ENCODE data around the gene STPG1.

The STPG1 gene

GRCh38 chr1:24338447-24338846 lies 75.1 kb downstream of the STPG1 start:
- DNase-seq: no peak

- no peak for DNase-seq
These were observed 76.1 kb downstream of the STPG1 start for GRCh38 chr1:24337455-24337854.

GRCh38 chr1:24336075-24336474 lies 77.5 kb downstream of the STPG1 start:
- DNase-seq: no peak

- DNase-seq: no peak
These were observed 81.5 kb downstream of the STPG1 start for GRCh38 chr1:24331961-24332673.

- no peak for DNase-seq
These were observed 83.6 kb downstream of the STPG1 start for GRCh38 chr1:24329797-24330543.

- DNase-seq: no peak
These were observed 84.3 kb downstream of the STPG1 start for GRCh38 chr1:24329331-24329730.

GRCh38 chr1:24327891-24328290 lies 85.7 kb downstream of the STPG1 start:
- DNase-seq: no peak

GRCh38 chr1:24327486-24327885 lies 86.1 kb downstream of the STPG1 start:
- DNase-seq: no peak

- DNase-seq: no peak
These were observed 87.8 kb downstream of the STPG1 start for GRCh38 chr1:24325587-24326449.

- DNase-seq: no peak
These were observed 88.7 kb downstream of the STPG1 start for GRCh38 chr1:24324903-24325302.

GRCh38 chr1:24323281-24323680 lies 90.3 kb downstream of the STPG1 start:
- DNase-seq: no peak

GRCh38 chr1:24322470-24323177 lies 91.0 kb downstream of the STPG1 start:
- DNase-seq: no peak

- peak; percentile 86 for DNase-seq
These were observed 91.7 kb downstream of the STPG1 start for GRCh38 chr1:24321697-24322469.

- DNase-seq: peak; percentile 58
These were observed 92.5 kb downstream of the STPG1 start for GRCh38 chr1:24321126-24321525.

GRCh38 chr1:24319962-24320361 lies 93.6 kb downstream of the STPG1 start:
- no peak for DNase-seq

- no peak for DNase-seq
These were observed 94.2 kb downstream of the STPG1 start, which contains the start of gene GRHL3 for GRCh38 chr1:24319312-24319863. Gene GRHL3, plus strand, starts transcription at chr1:24319357. Its CDS starts 195 bp downstream, at chr1:24319552.

- DNase-seq: no peak
These were observed 94.8 kb downstream of the STPG1 start for GRCh38 chr1:24318615-24319311.

GRCh38 chr1:24317956-24318614 lies 95.5 kb downstream of the STPG1 start:
- no peak for DNase-seq

GRCh38 chr1:24317081-24317480 lies 96.5 kb downstream of the STPG1 start:
- DNase-seq: no peak

GRCh38 chr1:24316645-24317044 lies 96.9 kb downstream of the STPG1 start:
- no peak for DNase-seq

Data from activated CD4-positive, alpha-beta T cell treated with anti-CD3 and anti-CD28 coated beads, Interleukin-2, Interleukin-6, amounts not matched to agents 100 ng/mL and 50 ng/mL, durations not matched to agents 16 hours and 8 hours (primary cell).